Measurements from ENCODE around the gene PHF1. TPM values are rescaled to one million over a fixed set of nuclear protein-coding genes. Genes with fewer than 3 reads are reported as not detected.

PHF1 gene
- total and polyA plus RNA-seq, 4 donors = 7.2 to 13.5 (median 11.5) TPM

GRCh38 chr6:33455051-33455450 is 44.2 kb downstream of the PHF1 start:
- Histone ChIP-seq H3K4me1 (ENCODE audit: control insufficient read depth in 4 of 4, insufficient read depth in 4 of 4, low read length in 3 of 4) (peaks cover 4 to 12% (median 8%) of the 10 kb centered on the region in 4 donors), H3K27ac (ENCODE audit: low read depth in 1 of 2, low read length in 2 of 2) (no peak overlapping the region), H3K9me3 (ENCODE audit: control insufficient read depth in 4 of 4, low read length in 3 of 4) (no peaks in the 10 kb centered on the region), H3K9ac (ENCODE audit: low read depth in 1 of 2, low read length in 2 of 2) (peak overlapping the region; percentile 50 to 60), H3K27me3 (ENCODE audit: control insufficient read depth in 4 of 4, insufficient read depth in 4 of 4, low read length in 3 of 4) (no peaks in the 10 kb centered on the region), H3K36me3 (ENCODE audit: control insufficient read depth in 4 of 4, insufficient read depth in 3 of 4, low read depth in 1 of 4, low read length in 3 of 4) (peaks cover 0 to 4% (median 1%) of the 10 kb centered on the region in 4 donors), H3K4me3 (ENCODE audit: low read depth in 1 of 3, low read length in 3 of 3) (peak overlapping the region; percentile 71 to 84 (median 80))
- 52% methylated on average over 16 of the region's 16 CpGs for WGBS
- TF ChIP-seq FOXA1 (IDR thresholded peaks at IDR 0.05) (no peak), GABPA (IDR thresholded peaks at IDR 0.05 in 1 of 2, conservative IDR thresholded peaks at IDR 0.05 in 1 of 2) (no peak), RXRA (IDR thresholded peaks at IDR 0.05) (no peak), RAD21 (IDR thresholded peaks at IDR 0.05) (no peak), HNF4G (IDR thresholded peaks at IDR 0.05) (no peak), NR2F2 (IDR thresholded peaks at IDR 0.05) (no peak), ZBTB33 (IDR thresholded peaks at IDR 0.05) (no peak), TAF1 (conservative IDR thresholded peaks at IDR 0.05) (no peak), FOXA2 (IDR thresholded peaks at IDR 0.05) (no peak), SP1 (IDR thresholded peaks at IDR 0.05) (no peak), HNF4A (conservative IDR thresholded peaks at IDR 0.05) (no peak), YY1 (IDR thresholded peaks at IDR 0.05) (no peak), EGR1 (IDR thresholded peaks at IDR 0.05; ENCODE audit: low read depth in 2 of 2) (no peak), JUND (IDR thresholded peaks at IDR 0.05) (no peak)
- TF ChIP-seq, protein P1, sequence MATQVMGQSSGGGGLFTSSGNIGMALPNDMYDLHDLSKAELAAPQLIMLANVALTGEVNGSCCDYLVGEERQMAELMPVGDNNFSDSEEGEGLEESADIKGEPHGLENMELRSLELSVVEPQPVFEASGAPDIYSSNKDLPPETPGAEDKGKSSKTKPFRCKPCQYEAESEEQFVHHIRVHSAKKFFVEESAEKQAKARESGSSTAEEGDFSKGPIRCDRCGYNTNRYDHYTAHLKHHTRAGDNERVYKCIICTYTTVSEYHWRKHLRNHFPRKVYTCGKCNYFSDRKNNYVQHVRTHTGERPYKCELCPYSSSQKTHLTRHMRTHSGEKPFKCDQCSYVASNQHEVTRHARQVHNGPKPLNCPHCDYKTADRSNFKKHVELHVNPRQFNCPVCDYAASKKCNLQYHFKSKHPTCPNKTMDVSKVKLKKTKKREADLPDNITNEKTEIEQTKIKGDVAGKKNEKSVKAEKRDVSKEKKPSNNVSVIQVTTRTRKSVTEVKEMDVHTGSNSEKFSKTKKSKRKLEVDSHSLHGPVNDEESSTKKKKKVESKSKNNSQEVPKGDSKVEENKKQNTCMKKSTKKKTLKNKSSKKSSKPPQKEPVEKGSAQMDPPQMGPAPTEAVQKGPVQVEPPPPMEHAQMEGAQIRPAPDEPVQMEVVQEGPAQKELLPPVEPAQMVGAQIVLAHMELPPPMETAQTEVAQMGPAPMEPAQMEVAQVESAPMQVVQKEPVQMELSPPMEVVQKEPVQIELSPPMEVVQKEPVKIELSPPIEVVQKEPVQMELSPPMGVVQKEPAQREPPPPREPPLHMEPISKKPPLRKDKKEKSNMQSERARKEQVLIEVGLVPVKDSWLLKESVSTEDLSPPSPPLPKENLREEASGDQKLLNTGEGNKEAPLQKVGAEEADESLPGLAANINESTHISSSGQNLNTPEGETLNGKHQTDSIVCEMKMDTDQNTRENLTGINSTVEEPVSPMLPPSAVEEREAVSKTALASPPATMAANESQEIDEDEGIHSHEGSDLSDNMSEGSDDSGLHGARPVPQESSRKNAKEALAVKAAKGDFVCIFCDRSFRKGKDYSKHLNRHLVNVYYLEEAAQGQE (IDR thresholded peaks at IDR 0.05) = no peak
- TF ChIP-seq, protein P2, sequence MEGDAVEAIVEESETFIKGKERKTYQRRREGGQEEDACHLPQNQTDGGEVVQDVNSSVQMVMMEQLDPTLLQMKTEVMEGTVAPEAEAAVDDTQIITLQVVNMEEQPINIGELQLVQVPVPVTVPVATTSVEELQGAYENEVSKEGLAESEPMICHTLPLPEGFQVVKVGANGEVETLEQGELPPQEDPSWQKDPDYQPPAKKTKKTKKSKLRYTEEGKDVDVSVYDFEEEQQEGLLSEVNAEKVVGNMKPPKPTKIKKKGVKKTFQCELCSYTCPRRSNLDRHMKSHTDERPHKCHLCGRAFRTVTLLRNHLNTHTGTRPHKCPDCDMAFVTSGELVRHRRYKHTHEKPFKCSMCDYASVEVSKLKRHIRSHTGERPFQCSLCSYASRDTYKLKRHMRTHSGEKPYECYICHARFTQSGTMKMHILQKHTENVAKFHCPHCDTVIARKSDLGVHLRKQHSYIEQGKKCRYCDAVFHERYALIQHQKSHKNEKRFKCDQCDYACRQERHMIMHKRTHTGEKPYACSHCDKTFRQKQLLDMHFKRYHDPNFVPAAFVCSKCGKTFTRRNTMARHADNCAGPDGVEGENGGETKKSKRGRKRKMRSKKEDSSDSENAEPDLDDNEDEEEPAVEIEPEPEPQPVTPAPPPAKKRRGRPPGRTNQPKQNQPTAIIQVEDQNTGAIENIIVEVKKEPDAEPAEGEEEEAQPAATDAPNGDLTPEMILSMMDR (IDR thresholded peaks at IDR 0.05; ENCODE audit: low read depth, low read length, missing input control) = no peak
- TF ChIP-seq, protein P3, sequence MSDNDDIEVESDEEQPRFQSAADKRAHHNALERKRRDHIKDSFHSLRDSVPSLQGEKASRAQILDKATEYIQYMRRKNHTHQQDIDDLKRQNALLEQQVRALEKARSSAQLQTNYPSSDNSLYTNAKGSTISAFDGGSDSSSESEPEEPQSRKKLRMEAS (IDR thresholded peaks at IDR 0.05) = no peak
- TF ChIP-seq, protein P4, sequence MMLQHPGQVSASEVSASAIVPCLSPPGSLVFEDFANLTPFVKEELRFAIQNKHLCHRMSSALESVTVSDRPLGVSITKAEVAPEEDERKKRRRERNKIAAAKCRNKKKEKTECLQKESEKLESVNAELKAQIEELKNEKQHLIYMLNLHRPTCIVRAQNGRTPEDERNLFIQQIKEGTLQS (IDR thresholded peaks at IDR 0.05) = no peak
- DNase-seq (ENCODE audit: low spot score) = no peak

Measured in liver (tissue), 9 donors.